HepG2 (cell line): ENCODE results near the gene USP43. TPM values are rescaled to one million over a fixed set of nuclear protein-coding genes. Genes with fewer than 3 reads are reported as not detected.

Experiments
- CENPT ChIP-seq: sonication (generic); formaldehyde crosslinking; IDR thresholded peaks from 2 replicates; pipeline ENCODE4 v1.8.0; 2022; ENCODE audit warnings: low read depth, mild to moderate bottlenecking, moderate library complexity, missing genetic modification reagents
- ETV5 ChIP-seq: IDR thresholded peaks from 2 replicates; pipeline ENCODE4 v1.6.1; 2018; ENCODE audit warnings: missing biosample characterization, missing genetic modification reagents, inconsistent platforms, borderline replicate concordance
- HDAC1 ChIP-seq: sonication (generic); formaldehyde crosslinking; IDR thresholded peaks from 2 replicates; pipeline ENCODE4 v1.5.1; 2020; ENCODE audit warnings: mild to moderate bottlenecking, missing genetic modification reagents
- HOXA3 ChIP-seq: sonication (generic); formaldehyde crosslinking; IDR thresholded peaks from 2 replicates; pipeline ENCODE4 v1.5.0; 2020; ENCODE audit warnings: missing genetic modification reagents
- MED13 ChIP-seq: sonication (generic); formaldehyde crosslinking; IDR thresholded peaks from 2 replicates; pipeline ENCODE4 v1.5.0; 2020; ENCODE audit warnings: missing genetic modification reagents
- SOX6 ChIP-seq, 2 experiments: fragments of 450-650 bp in 1 of 2; sonication (generic) in 1 of 2; formaldehyde crosslinking in 1 of 2; IDR thresholded peaks; 2 replicates each; pipeline versions ENCODE4 v1.4.0 to v1.6.1; 2017 to 2020; ENCODE audit warnings: antibody characterized with exemption in 1 of 2, mild to moderate bottlenecking in 1 of 2, missing genetic modification reagents in 1 of 2
- SRY ChIP-seq: sonication (generic); formaldehyde crosslinking; IDR thresholded peaks from 2 replicates; pipeline ENCODE4 v1.8.0; 2022; ENCODE audit warnings: mild to moderate bottlenecking, missing genetic modification reagents
- TCF7L2 ChIP-seq: IDR thresholded peaks from 2 replicates; pipeline ENCODE4 v1.6.1; 2011; ENCODE audit warnings: mild to moderate bottlenecking, low read depth, low read length, moderate library complexity
- XBP1 ChIP-seq: sonication (generic); formaldehyde crosslinking; IDR thresholded peaks from 2 replicates; pipeline ENCODE4 v1.5.0; 2020; ENCODE audit warnings: missing genetic modification reagents
- XRCC5 ChIP-seq: fragments of 200-400 bp; formaldehyde crosslinking; optimal IDR thresholded peaks from 2 replicates; pipeline ENCODE3; 2017; ENCODE audit warnings: mild to moderate bottlenecking, low read length
- ZNF749 ChIP-seq: sonication (generic); formaldehyde crosslinking; IDR thresholded peaks from 2 replicates; pipeline ENCODE4 v1.8.0; 2022; ENCODE audit warnings: mild to moderate bottlenecking, missing genetic modification reagents, moderate library complexity, borderline replicate concordance
- ZNF839 ChIP-seq: sonication (generic); formaldehyde crosslinking; IDR thresholded peaks from 2 replicates; pipeline ENCODE4 v1.4.0; 2020; ENCODE audit warnings: missing genetic modification reagents, mild to moderate bottlenecking, borderline replicate concordance
- polyA plus RNA-seq, 8 experiments: library from polyadenylated mRNA; depleted of rRNA in 3 of 8; stranded (reverse) in 7 of 8; unstranded in 1 of 8; fragments of >200 nt; fragmentation: Illumina TruSeq in 4 of 8; extraction: Trizol in 4 of 8; gene quantifications; 2 replicates each; pipeline versions ENCODE4 v1.2.1 to v1.2.3, GENCODE V29; 2011 to 2016; ENCODE audit warnings: low read depth in 4 of 8, missing spikeins in 1 of 8, mixed read lengths in 1 of 8; ENCODE audit not compliant: insufficient read depth in 1 of 8
- total RNA-seq, 5 experiments: library from RNA; depleted of rRNA; stranded (reverse); fragments of >200 nt; fragmentation: Illumina TruSeq; extraction: Trizol; gene quantifications; 2 replicates each; pipeline ENCODE4 v1.2.3, GENCODE V29; 2016; ENCODE audit warnings: low read depth in 1 of 5
- TF ChIP-seq, protein P1 (sequence below): sonication (generic); formaldehyde crosslinking; IDR thresholded peaks from 2 replicates; pipeline ENCODE4 v1.8.0; 2022; ENCODE audit warnings: low read depth, missing genetic modification reagents
- TF ChIP-seq, protein P2 (sequence below): sonication (generic); formaldehyde crosslinking; IDR thresholded peaks from 2 replicates; pipeline ENCODE4 v1.4.0; 2020; ENCODE audit warnings: mild to moderate bottlenecking, missing genetic modification reagents
- TF ChIP-seq, protein P3 (sequence below): sonication (generic); formaldehyde crosslinking; IDR thresholded peaks from 2 replicates; pipeline ENCODE4 v1.5.0; 2020; ENCODE audit warnings: missing genetic modification reagents, mild to moderate bottlenecking, borderline replicate concordance
- TF ChIP-seq, protein P4 (sequence below): sonication (generic); formaldehyde crosslinking; IDR thresholded peaks from 2 replicates; pipeline ENCODE4 v1.5.0; 2020; ENCODE audit warnings: missing genetic modification reagents
- TF ChIP-seq, protein P5 (sequence below): sonication (generic); formaldehyde crosslinking; IDR thresholded peaks from 2 replicates; pipeline ENCODE4 v1.5.0; 2020; ENCODE audit warnings: mild to moderate bottlenecking, low read depth, missing genetic modification reagents, borderline replicate concordance
- TF ChIP-seq, protein P6 (sequence below): IDR thresholded peaks from 2 replicates; pipeline ENCODE4 v1.6.1; 2016
- TF ChIP-seq, protein P7 (sequence below): IDR thresholded peaks from 2 replicates; pipeline ENCODE4 v1.6.1; 2016; ENCODE audit warnings: low read depth, borderline replicate concordance
- TF ChIP-seq, protein P8 (sequence below): sonication (generic); formaldehyde crosslinking; IDR thresholded peaks from 2 replicates; pipeline ENCODE4 v1.4.0; 2020; ENCODE audit warnings: missing genetic modification reagents, borderline replicate concordance

USP43 gene
- total and polyA plus RNA-seq, 2 of the 13 experiments (the other 11 are each of a cell fraction or from before 2014, with no cell fraction given), result 1.6 to 2.2 TPM

DNA sequence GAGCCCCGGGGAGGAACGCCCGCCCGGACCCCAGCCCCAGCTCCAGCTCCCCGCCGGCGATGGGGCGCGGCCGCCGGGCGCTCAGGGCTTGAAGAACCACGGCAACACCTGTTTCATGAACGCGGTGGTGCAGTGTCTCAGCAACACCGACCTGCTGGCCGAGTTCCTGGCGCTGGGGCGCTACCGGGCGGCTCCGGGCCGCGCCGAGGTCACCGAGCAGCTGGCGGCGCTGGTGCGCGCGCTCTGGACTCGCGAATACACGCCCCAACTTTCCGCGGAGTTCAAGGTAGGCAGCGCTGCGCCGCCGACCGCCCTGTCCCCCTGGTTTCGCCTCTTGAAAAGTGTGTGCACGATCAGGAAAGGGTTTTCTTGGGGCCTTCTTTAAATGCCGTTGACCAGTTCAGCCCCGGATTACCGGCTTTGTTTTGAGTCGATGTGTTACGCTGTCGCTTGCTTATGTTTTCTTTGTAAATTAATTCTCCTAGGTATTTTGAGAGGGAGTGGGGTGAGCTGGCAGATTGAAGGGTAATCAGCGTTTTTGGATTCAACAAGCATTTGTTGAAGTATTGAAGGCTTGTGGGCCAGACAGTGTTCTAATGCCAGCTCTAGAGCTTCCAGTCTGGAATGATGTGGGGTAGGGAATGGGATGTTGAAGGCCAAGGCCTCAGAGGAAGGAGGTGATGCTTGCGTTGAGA lies 681 bp downstream of the USP43 start (continued):
- TF ChIP-seq SOX6 (IDR thresholded peaks at IDR 0.05), result no peak
- TF ChIP-seq SOX6 (CRISPR knock-in tag; IDR thresholded peaks at IDR 0.05), result no peak
- no peak for TF ChIP-seq TCF7L2
- TF ChIP-seq ZNF749 (CRISPR knock-in tag), result no peak
- TF ChIP-seq MED13 (CRISPR knock-in tag), result no peak
- no peak for TF ChIP-seq CENPT (CRISPR knock-in tag)
- no peak for TF ChIP-seq ZNF839
- TF ChIP-seq SRY (CRISPR knock-in tag), result 0 out of 2 replicates have a peak, but pooled peaks have one; percentile 32
- TF ChIP-seq, protein P1, sequence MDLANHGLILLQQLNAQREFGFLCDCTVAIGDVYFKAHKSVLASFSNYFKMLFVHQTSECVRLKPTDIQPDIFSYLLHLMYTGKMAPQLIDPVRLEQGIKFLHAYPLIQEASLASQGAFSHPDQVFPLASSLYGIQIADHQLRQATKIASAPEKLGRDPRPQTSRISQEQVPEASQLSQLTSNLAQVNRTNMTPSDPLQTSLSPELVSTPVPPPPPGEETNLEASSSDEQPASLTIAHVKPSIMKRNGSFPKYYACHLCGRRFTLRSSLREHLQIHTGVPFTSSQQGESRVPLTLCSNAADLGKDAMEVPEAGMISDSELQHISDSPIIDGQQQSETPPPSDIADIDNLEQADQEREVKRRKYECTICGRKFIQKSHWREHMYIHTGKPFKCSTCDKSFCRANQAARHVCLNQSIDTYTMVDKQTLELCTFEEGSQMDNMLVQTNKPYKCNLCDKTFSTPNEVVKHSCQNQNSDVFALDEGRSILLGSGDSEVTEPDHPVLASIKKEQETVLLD (CRISPR knock-in tag), result no peak
- TF ChIP-seq XRCC5, result no peak
- TF ChIP-seq, protein P2, sequence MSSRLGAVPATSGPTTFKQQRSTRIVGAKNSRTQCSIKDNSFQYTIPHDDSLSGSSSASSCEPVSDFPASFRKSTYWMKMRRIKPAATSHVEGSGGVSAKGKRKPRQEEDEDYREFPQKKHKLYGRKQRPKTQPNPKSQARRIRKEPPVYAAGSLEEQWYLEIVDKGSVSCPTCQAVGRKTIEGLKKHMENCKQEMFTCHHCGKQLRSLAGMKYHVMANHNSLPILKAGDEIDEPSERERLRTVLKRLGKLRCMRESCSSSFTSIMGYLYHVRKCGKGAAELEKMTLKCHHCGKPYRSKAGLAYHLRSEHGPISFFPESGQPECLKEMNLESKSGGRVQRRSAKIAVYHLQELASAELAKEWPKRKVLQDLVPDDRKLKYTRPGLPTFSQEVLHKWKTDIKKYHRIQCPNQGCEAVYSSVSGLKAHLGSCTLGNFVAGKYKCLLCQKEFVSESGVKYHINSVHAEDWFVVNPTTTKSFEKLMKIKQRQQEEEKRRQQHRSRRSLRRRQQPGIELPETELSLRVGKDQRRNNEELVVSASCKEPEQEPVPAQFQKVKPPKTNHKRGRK, result no peak
- TF ChIP-seq HOXA3 (CRISPR knock-in tag), result peak; percentile 62; the same call in 1 of the 2 replicates
- no peak for TF ChIP-seq XBP1 (CRISPR knock-in tag)
- peak; percentile 56 for TF ChIP-seq HDAC1 (CRISPR knock-in tag)
- TF ChIP-seq, protein P3, sequence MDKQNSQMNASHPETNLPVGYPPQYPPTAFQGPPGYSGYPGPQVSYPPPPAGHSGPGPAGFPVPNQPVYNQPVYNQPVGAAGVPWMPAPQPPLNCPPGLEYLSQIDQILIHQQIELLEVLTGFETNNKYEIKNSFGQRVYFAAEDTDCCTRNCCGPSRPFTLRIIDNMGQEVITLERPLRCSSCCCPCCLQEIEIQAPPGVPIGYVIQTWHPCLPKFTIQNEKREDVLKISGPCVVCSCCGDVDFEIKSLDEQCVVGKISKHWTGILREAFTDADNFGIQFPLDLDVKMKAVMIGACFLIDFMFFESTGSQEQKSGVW (CRISPR knock-in tag), result no peak
- TF ChIP-seq, protein P4, sequence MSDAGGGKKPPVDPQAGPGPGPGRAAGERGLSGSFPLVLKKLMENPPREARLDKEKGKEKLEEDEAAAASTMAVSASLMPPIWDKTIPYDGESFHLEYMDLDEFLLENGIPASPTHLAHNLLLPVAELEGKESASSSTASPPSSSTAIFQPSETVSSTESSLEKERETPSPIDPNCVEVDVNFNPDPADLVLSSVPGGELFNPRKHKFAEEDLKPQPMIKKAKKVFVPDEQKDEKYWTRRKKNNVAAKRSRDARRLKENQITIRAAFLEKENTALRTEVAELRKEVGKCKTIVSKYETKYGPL (CRISPR knock-in tag), result no peak
- TF ChIP-seq, protein P5, sequence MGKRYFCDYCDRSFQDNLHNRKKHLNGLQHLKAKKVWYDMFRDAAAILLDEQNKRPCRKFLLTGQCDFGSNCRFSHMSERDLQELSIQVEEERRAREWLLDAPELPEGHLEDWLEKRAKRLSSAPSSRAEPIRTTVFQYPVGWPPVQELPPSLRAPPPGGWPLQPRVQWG (CRISPR knock-in tag), result no peak
- TF ChIP-seq, protein P6, sequence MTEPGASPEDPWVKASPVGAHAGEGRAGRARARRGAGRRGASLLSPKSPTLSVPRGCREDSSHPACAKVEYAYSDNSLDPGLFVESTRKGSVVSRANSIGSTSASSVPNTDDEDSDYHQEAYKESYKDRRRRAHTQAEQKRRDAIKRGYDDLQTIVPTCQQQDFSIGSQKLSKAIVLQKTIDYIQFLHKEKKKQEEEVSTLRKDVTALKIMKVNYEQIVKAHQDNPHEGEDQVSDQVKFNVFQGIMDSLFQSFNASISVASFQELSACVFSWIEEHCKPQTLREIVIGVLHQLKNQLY (CRISPR knock-in tag), result no peak
- TF ChIP-seq, protein P7, sequence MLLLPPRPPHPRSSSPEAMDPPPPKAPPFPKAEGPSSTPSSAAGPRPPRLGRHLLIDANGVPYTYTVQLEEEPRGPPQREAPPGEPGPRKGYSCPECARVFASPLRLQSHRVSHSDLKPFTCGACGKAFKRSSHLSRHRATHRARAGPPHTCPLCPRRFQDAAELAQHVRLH (CRISPR knock-in tag), result 0 out of 2 replicates have a peak, but pooled peaks have one; percentile 34
- TF ChIP-seq ETV5, result no peak
- TF ChIP-seq, protein P8, sequence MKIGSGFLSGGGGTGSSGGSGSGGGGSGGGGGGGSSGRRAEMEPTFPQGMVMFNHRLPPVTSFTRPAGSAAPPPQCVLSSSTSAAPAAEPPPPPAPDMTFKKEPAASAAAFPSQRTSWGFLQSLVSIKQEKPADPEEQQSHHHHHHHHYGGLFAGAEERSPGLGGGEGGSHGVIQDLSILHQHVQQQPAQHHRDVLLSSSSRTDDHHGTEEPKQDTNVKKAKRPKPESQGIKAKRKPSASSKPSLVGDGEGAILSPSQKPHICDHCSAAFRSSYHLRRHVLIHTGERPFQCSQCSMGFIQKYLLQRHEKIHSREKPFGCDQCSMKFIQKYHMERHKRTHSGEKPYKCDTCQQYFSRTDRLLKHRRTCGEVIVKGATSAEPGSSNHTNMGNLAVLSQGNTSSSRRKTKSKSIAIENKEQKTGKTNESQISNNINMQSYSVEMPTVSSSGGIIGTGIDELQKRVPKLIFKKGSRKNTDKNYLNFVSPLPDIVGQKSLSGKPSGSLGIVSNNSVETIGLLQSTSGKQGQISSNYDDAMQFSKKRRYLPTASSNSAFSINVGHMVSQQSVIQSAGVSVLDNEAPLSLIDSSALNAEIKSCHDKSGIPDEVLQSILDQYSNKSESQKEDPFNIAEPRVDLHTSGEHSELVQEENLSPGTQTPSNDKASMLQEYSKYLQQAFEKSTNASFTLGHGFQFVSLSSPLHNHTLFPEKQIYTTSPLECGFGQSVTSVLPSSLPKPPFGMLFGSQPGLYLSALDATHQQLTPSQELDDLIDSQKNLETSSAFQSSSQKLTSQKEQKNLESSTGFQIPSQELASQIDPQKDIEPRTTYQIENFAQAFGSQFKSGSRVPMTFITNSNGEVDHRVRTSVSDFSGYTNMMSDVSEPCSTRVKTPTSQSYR (CRISPR knock-in tag), result no peak
